Measurements from ENCODE around the gene CANT1. TPM values are rescaled to one million over a fixed set of nuclear protein-coding genes. Genes with fewer than 3 reads are reported as not detected.

The CANT1 gene
- total RNA-seq, 1 donor from 2014 or later: 39.3 TPM

GRCh38 chr17:79035686-79036085, 26.1 kb upstream of the CANT1 start:
- TF ChIP-seq CTCF (IDR thresholded peaks at IDR 0.05): no peak
- Mint-ChIP-seq H3K9me3 (no peaks in the 10 kb centered on the region), H3K27ac (no peak overlapping the region), H3K27me3 (peaks cover 17% of the 10 kb centered on the region), H3K4me3 (no peak overlapping the region), H3K36me3 (ENCODE audit: low read depth) (no peaks in the 10 kb centered on the region), H3K4me1 (no peaks in the 10 kb centered on the region)
- intact Hi-C loops (cut with micrococcal nuclease): no loop called here
- DNase-seq: no peak
- ChIA-PET POLR2A (no interaction called here), CTCF (interaction anchor here (1.5 kb wide), 1 partner anchor 10 kb away, joined by 6 read pairs; no protein-coding TSS in a partner anchor)
- ATAC-seq (ENCODE audit: low read depth): no peak

- H3K27me3 Mint-ChIP-seq: peaks cover 23% of the 10 kb centered on the region
- CTCF ChIA-PET: no interaction called here
- DNase-seq: no peak
- intact Hi-C loops (cut with micrococcal nuclease): no loop called here
- H3K9me3 Mint-ChIP-seq: no peaks in the 10 kb centered on the region
- POLR2A ChIA-PET: no interaction called here
- no peak for TF ChIP-seq CTCF (IDR thresholded peaks at IDR 0.05)
- ATAC-seq (ENCODE audit: low read depth): no peak
- no peak overlapping the region for H3K27ac Mint-ChIP-seq
- no peaks in the 10 kb centered on the region for H3K36me3 Mint-ChIP-seq (ENCODE audit: low read depth)
- no peak overlapping the region for H3K4me3 Mint-ChIP-seq
- H3K4me1 Mint-ChIP-seq: no peaks in the 10 kb centered on the region
Observed at GRCh38 chr17:79034931-79035485, 25.4 kb upstream of the CANT1 start.

- H3K4me3 Mint-ChIP-seq: no peak overlapping the region
- ATAC-seq (ENCODE audit: low read depth) (no peak), DNase-seq (no peak)
- H3K36me3 Mint-ChIP-seq (ENCODE audit: low read depth): no peaks in the 10 kb centered on the region
- POLR2A ChIA-PET: no interaction called here
- intact Hi-C loops (cut with micrococcal nuclease): no loop called here
- no peak for TF ChIP-seq CTCF (IDR thresholded peaks at IDR 0.05)
- no peaks in the 10 kb centered on the region for H3K4me1 Mint-ChIP-seq
- H3K27ac Mint-ChIP-seq: no peak overlapping the region
- H3K9me3 Mint-ChIP-seq: no peaks in the 10 kb centered on the region
- H3K27me3 Mint-ChIP-seq: peaks cover 23% of the 10 kb centered on the region
- CTCF ChIA-PET: no interaction called here
Observed at GRCh38 chr17:79033741-79034501, 24.4 kb upstream of the CANT1 start.

GRCh38 chr17:79033046-79033616, 23.6 kb upstream of the CANT1 start:
- H3K4me1 Mint-ChIP-seq: no peaks in the 10 kb centered on the region
- no peaks in the 10 kb centered on the region for H3K9me3 Mint-ChIP-seq
- H3K4me3 Mint-ChIP-seq: no peak overlapping the region
- ATAC-seq (ENCODE audit: low read depth) (no peak), DNase-seq (no peak)
- no peaks in the 10 kb centered on the region for H3K36me3 Mint-ChIP-seq (ENCODE audit: low read depth)
- no peak overlapping the region for H3K27ac Mint-ChIP-seq
- peaks cover 27% of the 10 kb centered on the region for H3K27me3 Mint-ChIP-seq
- TF ChIP-seq CTCF (IDR thresholded peaks at IDR 0.05): no peak
- intact Hi-C loops (cut with micrococcal nuclease): no loop called here
- ChIA-PET CTCF (no interaction called here), POLR2A (interaction anchor here (0.7 kb wide), 1 partner anchor 55 kb away, joined by 7 read pairs; no protein-coding TSS in a partner anchor)
